Smooth muscle cell of the brain vasculature (primary cell): ENCODE measurements around the gene PIGT.
"Not testable (repeated sequence)": the region's sequence is repeated elsewhere in the genome, so short reads cannot be mapped to it uniquely, and the experiment has no call there.

Experiments
- DNase-seq: peaks from one replicate; pipeline ENCODE4 v3.0.0-alpha.2; 2012; ENCODE audit warnings: low read depth, low spot score

The PIGT gene

GRCh38 chr20:45462711-45463509, 47.0 kb downstream of the PIGT start:
- DNase-seq = no peak

- DNase-seq = no peak
Observed at GRCh38 chr20:45463709-45464108, 47.8 kb downstream of the PIGT start.

- DNase-seq = no peak
Observed at GRCh38 chr20:45465491-45466266, 49.7 kb downstream of the PIGT start.

GRCh38 chr20:45467172-45467571, 51.2 kb downstream of the PIGT start:
- no peak for DNase-seq

GRCh38 chr20:45467861-45468260, 51.9 kb downstream of the PIGT start:
- DNase-seq = no peak

GRCh38 chr20:45469336-45470261, 53.7 kb downstream of the PIGT start, which contains the start of gene WFDC2:
WFDC2 (plus strand) TSS chr20:45469753; CDS start chr20:45469782, 29 bp downstream.
- DNase-seq = no peak

GRCh38 chr20:45470262-45470931, 54.5 kb downstream of the PIGT start:
- no peak for DNase-seq

- no peak for DNase-seq
Observed at GRCh38 chr20:45470937-45471336, 55.0 kb downstream of the PIGT start.

- not testable (repeated sequence) for DNase-seq
Observed at GRCh38 chr20:45472286-45472685, 56.3 kb downstream of the PIGT start.
